Measurements from ENCODE around the gene LRRN4.

The LRRN4 gene

DNA sequence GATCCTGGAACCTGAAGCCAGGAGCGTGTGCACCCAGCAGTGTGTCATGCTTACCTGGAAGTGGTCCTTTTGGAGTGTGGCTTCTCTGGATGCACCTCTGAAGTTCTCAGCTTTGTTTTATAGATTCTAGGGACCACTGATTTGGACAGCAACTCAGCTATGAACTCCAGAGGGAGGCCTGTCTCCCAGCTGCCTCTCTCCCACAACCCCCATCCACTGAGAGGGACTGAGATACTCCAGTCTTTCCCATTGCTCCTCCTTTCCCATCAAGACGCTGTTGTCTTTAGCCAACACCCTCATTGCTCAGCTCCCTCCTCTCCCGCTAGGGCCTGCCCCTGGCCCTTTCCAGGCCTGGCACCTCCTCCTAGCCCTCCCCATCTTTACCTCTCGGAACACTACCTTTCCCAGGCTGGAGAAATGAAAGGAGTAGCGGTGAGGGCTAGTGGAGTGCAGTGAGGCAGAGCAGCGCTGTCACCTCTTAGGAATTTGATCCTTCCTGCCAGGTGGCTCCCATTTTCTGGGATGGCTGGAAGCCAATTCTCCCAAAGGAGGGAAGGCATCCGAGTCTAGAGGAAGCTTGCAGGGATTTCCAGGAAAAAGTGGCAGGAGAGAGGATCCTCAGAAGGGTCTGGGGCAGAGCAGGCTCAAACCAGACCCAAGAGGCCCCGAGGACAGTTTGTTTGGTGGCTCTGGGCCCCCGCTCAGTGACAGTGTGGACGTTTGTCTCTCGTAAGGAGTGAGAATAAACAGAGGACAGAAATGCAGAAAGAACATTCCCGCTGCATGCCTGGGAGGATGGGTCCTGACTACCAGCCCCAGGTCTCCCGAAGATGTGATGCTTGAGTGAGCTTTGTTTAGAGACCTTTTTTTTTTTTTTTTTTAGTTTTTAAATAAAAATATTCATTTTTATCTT lies at the start of gene LRRN4:
TSS of gene LRRN4 (minus strand) at position 285 of the 913 bp plus-strand sequence. CDS start 1,261 bp downstream, outside the sequence.
- no peak for DNase-seq (ENCODE audit: low read depth)

GRCh38 chr20:6103301-6103700 lies 49.4 kb upstream of the LRRN4 start:
- no peak for DNase-seq (ENCODE audit: low read depth)

GRCh38 chr20:6101346-6101745 lies 47.5 kb upstream of the LRRN4 start:
- DNase-seq (ENCODE audit: low read depth) = no peak

DNA sequence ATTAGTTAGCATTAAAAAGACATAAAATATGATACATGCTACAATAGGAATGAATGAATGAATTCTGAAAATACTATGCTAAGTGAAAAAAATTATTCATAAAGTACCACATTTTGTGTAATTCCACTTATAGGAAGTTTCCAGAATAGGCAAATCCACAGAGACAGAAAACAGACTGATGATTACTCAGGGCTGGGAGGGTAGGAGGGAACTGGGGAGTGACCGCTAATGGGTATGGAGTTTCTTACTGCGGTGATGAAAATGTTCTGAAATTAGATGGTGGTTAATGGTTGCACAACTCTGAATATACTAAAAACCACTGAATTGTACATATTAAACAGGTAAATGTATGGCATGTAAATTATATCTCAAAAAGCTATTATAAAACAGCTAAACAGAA lies 46.4 kb upstream of the LRRN4 start:
- no peak for DNase-seq (ENCODE audit: low read depth)

DNA sequence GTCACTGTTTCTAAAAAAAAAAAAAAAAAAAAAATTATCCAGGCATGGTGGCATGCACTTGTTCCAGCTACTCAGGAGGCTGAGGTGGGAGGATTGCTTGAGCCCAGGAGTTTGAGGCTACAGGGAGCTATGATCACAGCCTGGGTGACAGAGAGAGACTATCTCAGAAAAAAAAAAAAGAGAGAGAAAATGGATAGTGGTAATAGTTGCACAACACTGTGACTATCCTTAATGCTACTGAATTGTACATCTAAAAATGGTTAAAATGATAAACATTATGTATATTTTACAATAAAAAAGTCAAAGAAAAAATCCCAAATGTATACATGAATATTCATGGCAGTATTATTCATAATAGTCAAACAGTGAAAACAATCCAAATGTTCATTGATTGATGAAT lies 46.0 kb upstream of the LRRN4 start:
- DNase-seq (ENCODE audit: low read depth) = no peak

DNA sequence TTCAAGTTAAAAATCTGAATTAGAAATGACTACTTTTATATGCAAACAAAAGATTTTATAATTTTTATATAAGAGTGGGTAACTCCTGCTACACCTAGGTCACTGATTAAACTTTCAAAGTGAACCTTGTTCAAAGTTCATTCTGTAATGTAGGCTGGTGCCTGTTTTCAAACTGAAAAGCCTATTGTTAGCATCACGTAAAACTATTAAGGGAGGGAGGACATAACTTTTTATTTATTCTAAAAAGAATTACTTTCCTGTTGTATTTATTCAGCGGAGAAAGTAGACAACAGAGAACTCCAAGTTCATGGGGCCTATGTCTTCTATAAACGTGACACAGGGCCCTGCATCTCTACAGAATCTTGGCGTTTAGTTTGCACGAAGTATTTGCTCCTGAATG lies 41.5 kb upstream of the LRRN4 start:
- no peak for DNase-seq (ENCODE audit: low read depth)

DNA sequence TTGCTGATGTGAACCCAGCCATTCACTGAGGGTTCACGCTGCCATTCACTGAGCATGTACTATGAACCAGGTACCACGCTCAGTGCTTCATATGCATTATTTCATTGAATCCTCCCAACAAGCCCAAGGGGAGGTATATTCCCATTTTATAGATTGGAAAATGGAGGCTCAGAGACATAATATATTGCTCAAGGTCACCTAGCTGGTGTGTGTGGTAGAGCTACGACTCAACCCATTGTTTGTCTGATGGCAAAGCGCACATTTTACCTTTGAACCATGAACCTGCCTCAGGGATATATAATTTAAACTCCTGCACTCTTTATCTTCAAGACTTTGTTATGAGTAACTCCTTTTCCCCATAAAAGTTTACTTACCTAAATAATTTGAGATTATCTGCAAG lies 40.7 kb upstream of the LRRN4 start:
- DNase-seq (ENCODE audit: low read depth) = no peak

- no peak for DNase-seq (ENCODE audit: low read depth)
Measured at GRCh38 chr20:6094063-6094462, 40.2 kb upstream of the LRRN4 start.

DNA sequence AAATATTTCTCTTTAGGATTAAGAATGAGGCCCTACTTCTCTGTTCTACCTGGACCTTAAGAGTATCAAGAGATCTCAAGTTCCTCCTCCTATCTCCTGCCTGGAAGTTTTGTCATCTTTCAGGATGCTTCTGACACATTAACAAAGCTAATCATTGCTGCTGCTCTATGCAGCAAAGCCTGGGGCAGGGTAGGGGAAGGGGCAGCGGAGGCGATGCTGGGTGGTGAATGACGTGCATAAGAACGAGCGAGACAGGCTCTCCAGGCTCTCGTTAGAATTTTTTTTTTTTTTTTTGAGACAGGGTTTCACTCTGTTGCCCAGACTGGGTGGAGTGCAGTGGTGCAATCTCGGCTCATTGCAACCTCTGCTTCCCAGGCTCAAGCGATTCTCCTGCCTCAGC lies 37.8 kb upstream of the LRRN4 start:
- DNase-seq (ENCODE audit: low read depth) = no peak

DNA sequence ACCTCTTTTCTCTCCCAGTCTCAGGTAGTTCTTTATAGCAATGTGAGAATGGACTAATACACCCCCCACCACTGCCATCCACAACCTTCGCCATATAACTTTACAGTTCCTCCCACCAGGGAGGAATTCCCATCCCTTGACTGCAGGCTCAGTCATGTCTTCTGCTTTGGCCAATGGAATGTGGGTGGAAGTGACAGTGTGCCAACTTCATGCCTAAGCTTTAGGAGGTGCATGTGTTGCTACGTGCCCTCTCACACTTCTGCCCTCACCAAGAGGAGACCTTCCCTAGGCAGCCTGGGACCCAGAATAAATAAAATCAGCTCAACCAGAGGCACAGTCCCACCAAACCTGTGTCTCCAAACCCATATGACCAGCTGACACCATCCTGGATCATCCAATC lies 33.0 kb upstream of the LRRN4 start:
- no peak for DNase-seq (ENCODE audit: low read depth)

GRCh38 chr20:6083926-6084325 lies 30.1 kb upstream of the LRRN4 start:
- DNase-seq (ENCODE audit: low read depth) = no peak

- no peak for DNase-seq (ENCODE audit: low read depth)
Measured at GRCh38 chr20:6081236-6081635, 27.4 kb upstream of the LRRN4 start.

DNA sequence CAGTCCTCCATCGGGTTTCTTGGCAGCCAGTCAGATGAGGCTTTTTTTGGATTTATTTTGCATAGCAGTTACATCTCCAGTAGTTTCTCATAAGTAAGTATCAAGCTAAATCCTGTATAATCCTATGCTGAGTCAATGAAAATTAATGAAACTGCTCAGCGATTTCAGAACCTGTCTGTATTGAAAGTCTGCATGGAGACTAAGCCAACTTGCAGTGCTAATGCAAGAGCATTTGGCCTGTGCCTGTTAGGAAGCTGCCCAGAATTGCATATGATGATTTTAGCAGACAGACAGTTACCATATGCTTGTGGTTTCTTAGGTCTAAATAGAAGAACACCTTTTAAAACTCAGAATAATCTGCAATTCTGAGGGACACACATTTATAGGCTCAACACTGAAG lies 25.2 kb upstream of the LRRN4 start:
- DNase-seq (ENCODE audit: low read depth) = no peak

- DNase-seq (ENCODE audit: low read depth) = no peak
Measured at GRCh38 chr20:6075428-6076219, 21.8 kb upstream of the LRRN4 start.

DNA sequence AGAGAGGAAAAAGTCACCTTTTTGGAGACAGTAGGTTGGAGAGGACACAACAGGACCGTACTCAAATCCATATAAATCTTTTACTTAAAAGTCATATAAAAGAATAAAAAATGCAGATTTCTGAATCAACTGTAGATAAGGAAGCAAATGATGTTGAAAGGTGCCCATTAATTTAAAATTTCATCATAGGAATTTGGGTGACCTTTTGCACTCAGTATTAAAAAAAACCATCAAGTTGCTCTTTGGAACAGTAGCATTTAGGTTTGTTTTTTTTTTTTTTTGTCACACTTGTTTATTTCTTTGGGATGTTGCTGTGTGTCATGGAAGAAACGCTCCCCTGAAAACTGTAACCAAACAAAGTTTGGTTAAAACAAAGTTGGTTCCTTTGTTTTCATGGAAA lies 20.9 kb upstream of the LRRN4 start:
- DNase-seq (ENCODE audit: low read depth) = no peak

DNA sequence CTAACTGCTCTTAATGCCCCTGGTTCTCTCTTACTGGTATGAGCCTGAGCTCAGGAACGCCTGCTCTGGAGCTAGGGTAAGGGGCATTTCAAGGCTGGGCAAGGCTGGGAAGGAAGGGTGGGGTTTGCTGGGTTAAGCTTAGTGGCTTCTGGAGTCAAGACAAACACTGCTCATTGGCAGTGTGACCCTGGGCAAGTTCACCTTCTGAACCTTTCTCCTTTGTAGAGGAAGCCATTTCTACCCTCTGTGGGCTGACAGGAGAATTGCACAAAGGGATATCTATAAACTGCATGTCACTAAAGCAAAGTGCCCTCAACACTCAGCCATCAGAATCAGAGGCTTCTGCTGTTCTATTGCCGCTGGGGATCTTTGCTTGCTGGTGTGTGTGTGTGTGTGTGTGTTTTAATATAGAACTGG lies 20.3 kb upstream of the LRRN4 start:
- DNase-seq (ENCODE audit: low read depth) = no peak

- no peak for DNase-seq (ENCODE audit: low read depth)
Measured at GRCh38 chr20:6070829-6071695, 17.2 kb upstream of the LRRN4 start.

DNA sequence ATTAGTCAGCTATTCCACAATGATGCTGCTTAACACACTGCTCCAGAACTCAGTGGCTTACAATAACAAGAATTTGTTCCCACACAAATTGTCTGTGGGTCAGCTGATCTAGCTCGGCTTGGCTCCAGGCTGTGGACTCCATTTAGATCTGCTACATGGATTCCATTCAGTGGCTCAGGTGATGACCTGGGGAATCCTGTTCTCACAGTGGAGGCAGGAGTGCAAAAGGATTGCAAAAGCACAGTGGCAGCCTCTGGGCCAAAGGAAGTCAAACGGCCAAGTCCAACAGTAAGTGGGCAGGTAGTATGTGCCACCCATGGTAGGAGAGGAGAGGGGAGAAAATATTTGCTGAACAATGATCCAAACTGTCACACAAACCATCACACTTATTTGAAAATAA lies 15.8 kb upstream of the LRRN4 start:
- DNase-seq (ENCODE audit: low read depth) = no peak

DNA sequence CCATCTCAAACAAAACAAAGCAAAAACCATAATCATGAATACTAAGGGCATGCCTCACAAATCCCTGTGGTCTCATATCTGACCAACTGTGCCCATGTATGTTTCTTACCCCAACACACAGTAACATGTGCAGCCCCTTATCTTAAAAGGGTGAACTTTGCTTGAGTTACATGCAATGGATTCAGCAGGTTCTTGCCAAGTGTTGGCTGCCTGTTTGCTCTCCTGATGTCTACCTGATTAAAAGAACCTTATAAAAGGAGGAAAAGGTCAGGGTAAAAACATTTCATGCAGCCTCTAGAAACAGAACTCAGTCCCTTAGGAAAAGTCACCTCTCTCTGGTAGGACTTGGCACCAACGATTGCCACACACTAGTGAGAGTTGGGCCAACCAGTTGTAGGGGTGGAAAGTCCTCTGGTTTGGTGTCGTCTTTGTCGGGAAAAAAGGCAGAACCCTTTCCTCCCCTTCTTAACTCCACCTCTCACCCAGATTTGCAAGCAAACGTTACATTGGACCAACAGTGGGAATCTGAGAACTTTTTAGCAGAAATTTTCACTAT lies 14.0 kb upstream of the LRRN4 start:
- no peak for DNase-seq (ENCODE audit: low read depth)

DNA sequence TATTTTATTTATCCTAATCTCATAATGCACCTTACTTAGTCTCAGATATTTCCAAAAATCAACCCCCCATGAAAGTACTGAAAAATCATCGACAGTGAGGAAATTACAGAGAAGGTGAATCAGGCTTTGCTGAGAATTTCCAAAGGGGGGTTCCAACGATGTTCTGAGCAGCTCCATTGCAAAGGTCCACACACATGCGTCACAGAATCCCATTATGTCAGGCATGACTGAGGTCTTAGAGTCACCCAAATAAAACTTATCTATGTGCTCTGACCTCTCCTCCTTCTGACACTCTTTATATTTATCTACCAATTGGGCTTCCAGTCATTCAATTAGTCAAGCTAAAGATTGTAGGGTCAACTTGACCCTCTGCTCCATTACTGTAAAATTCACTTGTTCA lies 12.7 kb upstream of the LRRN4 start:
- no peak for DNase-seq (ENCODE audit: low read depth)

DNA sequence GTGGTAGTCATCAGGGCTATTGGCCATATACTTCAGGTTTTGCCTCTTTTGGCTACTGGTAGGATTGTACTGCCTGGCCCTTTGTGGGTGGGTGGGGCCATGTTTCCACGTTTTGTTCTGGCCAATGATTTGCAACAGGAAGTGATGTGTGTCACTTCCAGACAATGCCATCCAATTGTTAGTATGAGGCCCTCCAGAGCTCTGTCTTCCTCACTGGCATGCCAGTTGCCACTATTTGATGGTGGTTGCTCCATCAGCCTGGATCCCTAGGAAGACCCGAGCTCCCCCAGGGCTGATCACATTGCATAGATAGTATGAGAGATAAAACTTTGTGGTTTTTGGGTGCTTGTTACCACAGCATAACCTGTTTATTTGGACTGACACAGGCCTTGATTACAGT lies 7.7 kb upstream of the LRRN4 start:
- no peak for DNase-seq (ENCODE audit: low read depth)

DNA sequence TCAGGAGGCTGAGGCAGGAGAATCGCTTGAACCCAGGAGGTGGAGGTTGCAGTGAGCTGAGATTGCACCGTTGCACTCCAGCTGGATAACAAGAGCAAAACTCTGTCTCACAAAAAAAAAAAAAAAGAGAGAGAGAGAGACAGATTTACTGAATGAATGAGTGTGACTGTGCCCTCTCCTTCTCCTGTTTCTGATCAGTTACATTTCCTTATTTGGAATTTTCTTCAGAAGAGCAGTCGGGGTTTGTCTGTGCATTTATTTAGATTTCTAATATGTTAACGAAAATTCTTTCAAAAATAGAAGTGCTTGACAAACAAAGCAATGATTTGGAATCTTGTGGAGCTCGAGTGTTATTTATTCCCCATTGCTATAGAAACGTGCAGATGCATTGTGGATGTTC lies 6.4 kb upstream of the LRRN4 start:
- DNase-seq (ENCODE audit: low read depth) = no peak
